Keratinocyte (primary cell): ENCODE data around the gene RAC2.

Source experiments
- CTCF ChIP-seq, 3 experiments: IDR thresholded peaks in 1 of 3; conservative IDR thresholded peaks in 1 of 3; optimal IDR thresholded peaks in 1 of 3; 2 replicates in 2 of 3; 3 replicates in 1 of 3; pipeline versions ENCODE3 to v1.5.1; 2011; ENCODE audit warnings: low read length in 3 of 3, mild to moderate bottlenecking in 3 of 3, moderate library complexity in 2 of 3, control low read depth in 1 of 3, inconsistent platforms in 1 of 3; ENCODE audit not compliant: insufficient read depth in 2 of 3; ENCODE audit errors: extremely low read depth in 1 of 3
- EZH2 ChIP-seq: IDR thresholded peaks from one replicate; pipeline ENCODE4 v1.6.1; 2012; ENCODE audit warnings: inconsistent platforms, mild to moderate bottlenecking, low read length, moderate library complexity

GRCh38 chr22:37269936-37270678, 26.0 kb upstream of the RAC2 start:
- no peak for TF ChIP-seq CTCF (optimal IDR thresholded peaks at IDR 0.05 in 1 of 3, IDR thresholded peaks at IDR 0.05 in 1 of 3, conservative IDR thresholded peaks at IDR 0.05 in 1 of 3; ENCODE audit: extremely low read depth in 1 of 3, insufficient read depth in 2 of 3, low read length in 3 of 3)
- TF ChIP-seq EZH2 = no peak
